Calu3 (cell line): Measurements from ENCODE around the gene NHSL2. TPM values are rescaled to one million over a fixed set of nuclear protein-coding genes. Genes with fewer than 3 reads are reported as not detected.

Experiments used
- BruUV-seq: library from RNA; stranded (reverse); fragments of 400-500 nt; replicated peaks from 2 replicates; lab custom pipeline; 2021; lab: Mats Ljungman, UMichigan
- CTCF ChIA-PET: fragments of 300-600 bp; sonication (Branson Sonifier 250); formaldehyde crosslinking; loops from one replicate; lab custom pipeline; 2022; ENCODE audit warnings: antibody characterized with exemption; lab: Charles Lee
- DNase-seq: peaks from one replicate; pipeline ENCODE4 v3.0.0; 2022
- H3K27ac Mint-ChIP-seq: one replicate; pipeline ENCODE4 v1.8.0; 2022; ENCODE audit warnings: mixed read lengths; ENCODE audit not compliant: unreplicated experiment
- H3K27me3 Mint-ChIP-seq: one replicate; pipeline ENCODE4 v1.8.0; 2022; ENCODE audit warnings: mixed read lengths; ENCODE audit not compliant: unreplicated experiment
- H3K36me3 Mint-ChIP-seq: one replicate; pipeline ENCODE4 v1.8.0; 2022; ENCODE audit warnings: mild to moderate bottlenecking, moderate library complexity, mixed read lengths; ENCODE audit not compliant: insufficient read depth, unreplicated experiment
- H3K4me1 Mint-ChIP-seq: one replicate; pipeline ENCODE4 v1.8.0; 2022; ENCODE audit warnings: mild to moderate bottlenecking, low read depth, mixed read lengths; ENCODE audit not compliant: unreplicated experiment
- H3K4me3 Mint-ChIP-seq: one replicate; pipeline ENCODE4 v1.8.0; 2022; ENCODE audit warnings: mild to moderate bottlenecking, low read depth, moderate library complexity, mixed read lengths; ENCODE audit not compliant: unreplicated experiment
- H3K9me3 Mint-ChIP-seq: one replicate; pipeline ENCODE4 v1.8.0; 2022; ENCODE audit warnings: low read depth, mixed read lengths; ENCODE audit not compliant: unreplicated experiment
- CTCF ChIP-seq: fragments of 200-600 bp; IDR thresholded peaks from one replicate; pipeline ENCODE4 v1.8.0; 2022; ENCODE audit warnings: antibody characterized with exemption; ENCODE audit not compliant: unreplicated experiment
- intact Hi-C: fragments of 100-400 bp; cut with micrococcal nuclease; formaldehyde crosslinking; loops from one replicate; pipeline ENCODE4 v1.10.0; 2022; ENCODE audit not compliant: unreplicated experiment
- total RNA-seq: library from RNA; stranded (reverse); gene quantifications from 2 replicates; pipeline ENCODE4 v1.2.3, GENCODE V29; 2022

The NHSL2 gene
- total RNA-seq, 1 experiment from 2014 or later: 0.09 TPM

- no TSS peak for BruUV-seq
- CTCF ChIA-PET: no interaction called here
- intact Hi-C loops: no loop called here
- H3K27me3 Mint-ChIP-seq: peaks cover 60% of the 10 kb centered on the region
- DNase-seq: no peak
- no peaks in the 10 kb centered on the region for H3K4me1 Mint-ChIP-seq
- no peaks in the 10 kb centered on the region for H3K36me3 Mint-ChIP-seq
- no peak overlapping the region for H3K4me3 Mint-ChIP-seq
- no peak overlapping the region for H3K27ac Mint-ChIP-seq
- TF ChIP-seq CTCF: no peak
- no peaks in the 10 kb centered on the region for H3K9me3 Mint-ChIP-seq
These were observed 210.7 kb downstream of the NHSL2 start for GRCh38 chrX:72121383-72121782.

- intact Hi-C loops: no loop called here
- no TSS peak for BruUV-seq
- CTCF ChIA-PET: no interaction called here
- no peak for DNase-seq
- Mint-ChIP-seq H3K4me1 (no peaks in the 10 kb centered on the region), H3K4me3 (no peak overlapping the region), H3K9me3 (no peaks in the 10 kb centered on the region), H3K27ac (no peak overlapping the region), H3K27me3 (peaks cover 46% of the 10 kb centered on the region), H3K36me3 (no peaks in the 10 kb centered on the region)
- no peak for TF ChIP-seq CTCF
These were observed 212.1 kb downstream of the NHSL2 start for GRCh38 chrX:72122621-72123337.

- Mint-ChIP-seq H3K36me3 (no peaks in the 10 kb centered on the region), H3K4me3 (no peak overlapping the region), H3K27me3 (peaks cover 48% of the 10 kb centered on the region), H3K27ac (no peak overlapping the region), H3K4me1 (no peaks in the 10 kb centered on the region), H3K9me3 (no peaks in the 10 kb centered on the region)
- no peak for TF ChIP-seq CTCF
- intact Hi-C loops: no loop called here
- CTCF ChIA-PET: no interaction called here
- DNase-seq: no peak
- no TSS peak for BruUV-seq
These were observed 213.0 kb downstream of the NHSL2 start for GRCh38 chrX:72123471-72124185.

GRCh38 chrX:72124540-72125201 is 214.0 kb downstream of the NHSL2 start:
- Mint-ChIP-seq H3K27me3 (peaks cover 58% of the 10 kb centered on the region), H3K36me3 (peaks cover 5% of the 10 kb centered on the region), H3K27ac (no peak overlapping the region), H3K4me3 (no peak overlapping the region), H3K9me3 (no peaks in the 10 kb centered on the region), H3K4me1 (no peaks in the 10 kb centered on the region)
- DNase-seq: no peak
- TF ChIP-seq CTCF: no peak
- intact Hi-C loops: no loop called here
- CTCF ChIA-PET: no interaction called here
- no TSS peak for BruUV-seq
